OCI-LY7 (cell line): ENCODE results near the gene CEP112. TPM values are rescaled to one million over a fixed set of nuclear protein-coding genes. Genes with fewer than 3 reads are reported as not detected.
A peak's percentile ranks its signal among the peaks of the same experiment; 100 is the strongest.

ENCODE experiments used
- BruUV-seq: library from RNA; stranded (reverse); fragments of 400-500 nt; replicated peaks from 2 replicates; lab custom pipeline; 2021; lab: Mats Ljungman, UMichigan
- CTCF ChIA-PET: fragments of 300-600 bp; sonication (Branson Sonifier 250); formaldehyde crosslinking; loops from one replicate; lab custom pipeline; 2022; ENCODE audit warnings: antibody characterized with exemption; ENCODE audit not compliant: unreplicated experiment; lab: Charles Lee
- POLR2A ChIA-PET: fragments of 300-600 bp; sonication (Branson Sonifier 250); formaldehyde crosslinking; loops from one replicate; lab custom pipeline; 2022; ENCODE audit warnings: antibody characterized with exemption; lab: Charles Lee
- DNase-seq: peaks from one replicate; pipeline ENCODE4 v3.0.0-alpha.2; 2015; ENCODE audit warnings: low spot score
- H2AFZ ChIP-seq: fragments of 200-600 bp; sonication (generic), shearing (Covaris generic); 2 replicates; pipeline ENCODE4 v1.6.1; 2014; ENCODE audit warnings: mild to moderate bottlenecking, antibody characterized with exemption, low read length, moderate library complexity
- H3K27ac ChIP-seq: fragments of 200-600 bp; sonication (generic); 2 replicates; pipeline ENCODE4 v1.5.1; 2014; ENCODE audit warnings: mixed run types, low read depth, mild to moderate bottlenecking, moderate library complexity, low read length, inconsistent platforms; ENCODE audit not compliant: poor library complexity, severe bottlenecking
- H3K36me3 ChIP-seq: fragments of 200-600 bp; sonication (generic); 2 replicates; pipeline ENCODE4 v1.6.1; 2014; ENCODE audit warnings: mild to moderate bottlenecking, antibody characterized with exemption, low read length, moderate library complexity, mixed read lengths; ENCODE audit not compliant: insufficient read depth
- H3K4me1 ChIP-seq: fragments of 200-600 bp; sonication (generic); 2 replicates; pipeline ENCODE4 v1.5.1; 2014; ENCODE audit warnings: mild to moderate bottlenecking, low read length; ENCODE audit not compliant: insufficient read depth, poor library complexity, severe bottlenecking
- H3K4me2 ChIP-seq: fragments of 200-600 bp; sonication (generic); 2 replicates; pipeline ENCODE4 v1.6.1; 2014; ENCODE audit warnings: mild to moderate bottlenecking, low read length
- H3K4me3 ChIP-seq: fragments of 200-600 bp; sonication (generic); 2 replicates; pipeline ENCODE4 v1.5.1; 2014; ENCODE audit warnings: mild to moderate bottlenecking, low read depth, low read length; ENCODE audit not compliant: poor library complexity, severe bottlenecking
- H3K79me2 ChIP-seq: fragments of 200-600 bp; sonication (generic); 2 replicates; pipeline ENCODE4 v1.6.1; 2016; ENCODE audit warnings: low read depth, mild to moderate bottlenecking, low read length, moderate library complexity, mixed read lengths; ENCODE audit not compliant: insufficient read depth
- H3K9me2 ChIP-seq: fragments of 200-600 bp; sonication (generic); 2 replicates; pipeline ENCODE4 v1.6.1; 2016; ENCODE audit warnings: mild to moderate bottlenecking, low read length, mixed read lengths; ENCODE audit not compliant: insufficient read depth
- H3K9me3 ChIP-seq: fragments of 200-600 bp; sonication (generic); 2 replicates; pipeline ENCODE4 v1.6.1; 2014; ENCODE audit warnings: mild to moderate bottlenecking, mixed run types, low read length, mixed read lengths
- H4K20me1 ChIP-seq: fragments of 200-600 bp; sonication (generic); 2 replicates; pipeline ENCODE4 v1.6.1; 2014; ENCODE audit warnings: mild to moderate bottlenecking, antibody characterized with exemption, low read length, moderate library complexity, mixed read lengths; ENCODE audit not compliant: insufficient read depth
- CTCF ChIP-seq: fragments of 200-600 bp; sonication (generic); conservative IDR thresholded peaks from 2 replicates; pipeline ENCODE4 v1.5.1; 2014; ENCODE audit warnings: mild to moderate bottlenecking, antibody characterized with exemption, low read length, moderate library complexity, mixed read lengths
- EZH2phosphoT487 ChIP-seq: fragments of 200-600 bp; sonication (generic); IDR thresholded peaks from 2 replicates; pipeline ENCODE4 v1.6.1; 2018; ENCODE audit warnings: low read depth, borderline replicate concordance, mild to moderate bottlenecking, mixed run types, antibody characterized with exemption, low read length, moderate library complexity, mixed read lengths
- intact Hi-C: fragments of 100-400 bp; cut with micrococcal nuclease; formaldehyde crosslinking; loops from one replicate; pipeline ENCODE4 v1.10.0; 2022; ENCODE audit not compliant: unreplicated experiment
- total RNA-seq, 2 experiments: library from RNA; depleted of rRNA in 1 of 2; stranded (reverse); fragments of >200 nt in 1 of 2; shearing (Covaris generic) in 1 of 2; gene quantifications; 2 replicates each; pipeline ENCODE4 v1.2.3, GENCODE V29; 2014 to 2022

Gene CEP112
- total RNA-seq, 2 experiments from 2014 or later: 2.7 to 6.9 TPM

DNA sequence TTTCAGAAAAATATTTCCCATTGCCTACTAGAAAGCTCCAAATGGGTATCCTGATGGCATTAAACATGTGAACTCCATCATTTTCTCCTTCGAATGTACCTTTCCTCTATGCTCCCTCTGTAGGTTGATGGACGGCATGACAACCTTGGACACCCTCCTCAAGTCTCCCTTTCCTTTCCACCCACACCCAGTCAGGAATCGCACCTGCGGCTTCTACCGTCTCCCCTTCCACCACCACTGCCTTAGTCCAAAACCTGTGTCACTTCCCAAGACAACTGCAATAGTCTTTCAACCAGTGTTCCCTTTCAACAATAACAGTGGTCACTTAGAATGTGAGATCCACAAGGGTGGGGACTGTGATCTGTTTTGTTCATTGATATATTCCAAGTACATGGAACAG lies 397.4 kb downstream of the CEP112 start:
- no peaks in the 10 kb centered on the region for H3K9me3 ChIP-seq
- intact Hi-C loops: loop anchor here (10.0 kb wide), 1 partner anchor 500 kb away; no protein-coding TSS in a partner anchor
- CTCF ChIA-PET: no interaction called here
- no peak overlapping the region for H3K27ac ChIP-seq
- H4K20me1 ChIP-seq: no peaks in the 10 kb centered on the region
- H2AFZ ChIP-seq: no peak overlapping the region
- no peak overlapping the region for H3K4me3 ChIP-seq
- H3K4me1 ChIP-seq: no peaks in the 10 kb centered on the region
- no peaks in the 10 kb centered on the region for H3K36me3 ChIP-seq
- no peaks in the 10 kb centered on the region for H3K79me2 ChIP-seq
- TF ChIP-seq EZH2phosphoT487 (no peak), CTCF (peak; percentile 66)
- DNase-seq: peak; percentile 16
- BruUV-seq: no TSS peak
- no peak overlapping the region for H3K4me2 ChIP-seq
- POLR2A ChIA-PET: no interaction called here
- H3K9me2 ChIP-seq: no peaks in the 10 kb centered on the region

- CTCF ChIA-PET: no interaction called here
- H3K36me3 ChIP-seq: no peaks in the 10 kb centered on the region
- H3K4me3 ChIP-seq: no peak overlapping the region
- POLR2A ChIA-PET: interaction anchor here (0.9 kb wide), 1 partner anchor 10 kb away, joined by 5 read pairs; no protein-coding TSS in a partner anchor
- H2AFZ ChIP-seq: no peak overlapping the region
- H3K9me2 ChIP-seq: no peaks in the 10 kb centered on the region
- H3K9me3 ChIP-seq: no peaks in the 10 kb centered on the region
- H3K4me1 ChIP-seq: no peaks in the 10 kb centered on the region
- H3K27ac ChIP-seq: no peak overlapping the region
- no TSS peak for BruUV-seq
- intact Hi-C loops: loop anchor here (10.0 kb wide), 1 partner anchor 495 kb away; no protein-coding TSS in a partner anchor
- H3K79me2 ChIP-seq: no peaks in the 10 kb centered on the region
- no peaks in the 10 kb centered on the region for H4K20me1 ChIP-seq
- TF ChIP-seq EZH2phosphoT487 (no peak), CTCF (no peak)
- no peak overlapping the region for H3K4me2 ChIP-seq
- DNase-seq: no peak
Measured at GRCh38 chr17:65790241-65790640, 401.7 kb downstream of the CEP112 start.

GRCh38 chr17:65787503-65787902 lies 404.4 kb downstream of the CEP112 start:
- intact Hi-C loops: no loop called here
- CTCF ChIA-PET: no interaction called here
- no TSS peak for BruUV-seq
- TF ChIP-seq EZH2phosphoT487 (no peak), CTCF (no peak)
- Histone ChIP-seq H2AFZ (no peak overlapping the region), H3K9me3 (no peaks in the 10 kb centered on the region), H3K27ac (no peak overlapping the region), H3K36me3 (no peaks in the 10 kb centered on the region), H3K9me2 (no peaks in the 10 kb centered on the region), H3K4me1 (no peaks in the 10 kb centered on the region), H3K4me2 (no peak overlapping the region), H3K4me3 (no peak overlapping the region), H4K20me1 (no peaks in the 10 kb centered on the region), H3K79me2 (no peaks in the 10 kb centered on the region)
- POLR2A ChIA-PET: no interaction called here
- no peak for DNase-seq
